Left ventricle myocardium inferior (tissue), 1 donor: ENCODE measurements around the gene PLPPR4. TPM values are rescaled to one million over a fixed set of nuclear protein-coding genes. Genes with fewer than 3 reads are reported as not detected.

ENCODE experiments used
- DNase-seq: peaks from one replicate; pipeline ENCODE4 v3.0.0-alpha.2; 2020
- H3K27ac ChIP-seq: fragments of 200-600 bp; replicated peaks from 2 replicates; pipeline ENCODE4 v1.8.0; 2021
- H3K27me3 ChIP-seq: fragments of 200-600 bp; 2 replicates; pipeline ENCODE4 v1.8.0; 2021; ENCODE audit warnings: low read depth
- H3K36me3 ChIP-seq: fragments of 200-600 bp; 2 replicates; pipeline ENCODE4 v1.8.0; 2021
- H3K4me1 ChIP-seq: fragments of 200-600 bp; 2 replicates; pipeline ENCODE4 v1.8.0; 2021
- H3K4me3 ChIP-seq: fragments of 200-600 bp; 2 replicates; pipeline ENCODE4 v1.8.0; 2021; ENCODE audit warnings: mild to moderate bottlenecking, moderate library complexity
- H3K9me3 ChIP-seq: fragments of 200-600 bp; replicated peaks from 2 replicates; pipeline ENCODE4 v1.8.0; 2021
- CTCF ChIP-seq: fragments of 200-600 bp; IDR thresholded peaks from 2 replicates; pipeline ENCODE4 v1.8.0; 2021; ENCODE audit warnings: antibody characterized with exemption, mild to moderate bottlenecking, borderline replicate concordance
- intact Hi-C: fragments of 100-400 bp; cut with micrococcal nuclease; formaldehyde crosslinking; loops from one replicate; pipeline ENCODE4 v1.11.0; 2022
- total RNA-seq: library from RNA; stranded (reverse); fragmentation: NEBNext Ultra II Directional; extraction: Animal tissue kit (Norgen Biotek cat#: 25700); gene quantifications from one replicate; pipeline ENCODE4 v1.2.1, GENCODE V29; 2021
- donor health status: DM: no; HTN: yes; CAD: no; lungs with severe emphysema.

PLPPR4 gene
- total RNA-seq, 1 donor from 2014 or later = 0.11 TPM

GRCh38 chr1:99327357-99327756, 63.1 kb downstream of the PLPPR4 start:
- Histone ChIP-seq H3K36me3 (no peaks in the 10 kb centered on the region), H3K4me3 (no peak overlapping the region), H3K27me3 (no peaks in the 10 kb centered on the region), H3K27ac (no peak overlapping the region), H3K9me3 (no peaks in the 10 kb centered on the region), H3K4me1 (peaks cover 5% of the 10 kb centered on the region)
- intact Hi-C loops = no loop called here
- DNase-seq = no peak
- TF ChIP-seq CTCF = no peak

- no peak for TF ChIP-seq CTCF
- intact Hi-C loops = no loop called here
- no peak overlapping the region for H3K4me3 ChIP-seq
- no peaks in the 10 kb centered on the region for H3K9me3 ChIP-seq
- no peaks in the 10 kb centered on the region for H3K27me3 ChIP-seq
- H3K27ac ChIP-seq = no peak overlapping the region
- no peak for DNase-seq
- peaks cover 5% of the 10 kb centered on the region for H3K4me1 ChIP-seq
- no peaks in the 10 kb centered on the region for H3K36me3 ChIP-seq
Observed at GRCh38 chr1:99328171-99328570, 63.9 kb downstream of the PLPPR4 start.

- Histone ChIP-seq H3K9me3 (no peaks in the 10 kb centered on the region), H3K4me1 (peaks cover 5% of the 10 kb centered on the region), H3K36me3 (no peaks in the 10 kb centered on the region), H3K27me3 (no peaks in the 10 kb centered on the region), H3K4me3 (no peak overlapping the region), H3K27ac (no peak overlapping the region)
- TF ChIP-seq CTCF = no peak
- DNase-seq = no peak
- intact Hi-C loops = no loop called here
Observed at GRCh38 chr1:99331083-99331482, 66.8 kb downstream of the PLPPR4 start.

GRCh38 chr1:99331636-99332035, 67.3 kb downstream of the PLPPR4 start:
- peaks cover 2% of the 10 kb centered on the region for H3K4me1 ChIP-seq
- no peak for TF ChIP-seq CTCF
- DNase-seq = no peak
- H3K36me3 ChIP-seq = no peaks in the 10 kb centered on the region
- H3K27me3 ChIP-seq = no peaks in the 10 kb centered on the region
- no peaks in the 10 kb centered on the region for H3K9me3 ChIP-seq
- intact Hi-C loops = no loop called here
- H3K27ac ChIP-seq = no peak overlapping the region
- H3K4me3 ChIP-seq = no peak overlapping the region

GRCh38 chr1:99332561-99332960, 68.3 kb downstream of the PLPPR4 start:
- no peak overlapping the region for H3K27ac ChIP-seq
- H3K4me1 ChIP-seq = no peaks in the 10 kb centered on the region
- TF ChIP-seq CTCF = no peak
- no peaks in the 10 kb centered on the region for H3K9me3 ChIP-seq
- no peaks in the 10 kb centered on the region for H3K36me3 ChIP-seq
- intact Hi-C loops = no loop called here
- no peak overlapping the region for H3K4me3 ChIP-seq
- H3K27me3 ChIP-seq = no peaks in the 10 kb centered on the region
- DNase-seq = no peak

GRCh38 chr1:99334991-99335390, 70.7 kb downstream of the PLPPR4 start:
- H3K4me3 ChIP-seq = no peak overlapping the region
- H3K36me3 ChIP-seq = no peaks in the 10 kb centered on the region
- no peak overlapping the region for H3K27ac ChIP-seq
- H3K4me1 ChIP-seq = no peaks in the 10 kb centered on the region
- intact Hi-C loops = no loop called here
- H3K27me3 ChIP-seq = no peaks in the 10 kb centered on the region
- TF ChIP-seq CTCF = no peak
- DNase-seq = no peak
- H3K9me3 ChIP-seq = peaks cover 6% of the 10 kb centered on the region
